SK-N-SH (cell line): ENCODE measurements around the gene KLF7. TPM values are rescaled to one million over a fixed set of nuclear protein-coding genes. Genes with fewer than 3 reads are reported as not detected.

Source experiments
- CTCF ChIA-PET: fragments of 300-600, 350-600 bp; formaldehyde crosslinking; extraction: SDS; loops from one replicate; lab custom pipeline; 2021; lab: Yijun Ruan, JAX
- POLR2A ChIA-PET: fragments of 350-600 bp; sonication (Branson Sonifier 250); formaldehyde crosslinking; extraction: SDS; loops from one replicate; lab custom pipeline; 2020; ENCODE audit warnings: antibody characterized with exemption, inconsistent platforms; lab: Yijun Ruan, JAX
- DNase-seq: peaks from one replicate; pipeline ENCODE4 v3.0.0; 2012
- H2AFZ ChIP-seq: fragments of 200-600 bp; sonication (generic); 2 replicates; pipeline ENCODE4 v1.8.1; 2016; ENCODE audit warnings: antibody characterized with exemption, mild to moderate bottlenecking, low read depth
- H3F3A ChIP-seq: fragments of 200-600 bp; sonication (generic); replicated peaks from 2 replicates; pipeline ENCODE3; 2016; ENCODE audit warnings: antibody characterized with exemption, mild to moderate bottlenecking; ENCODE audit not compliant: insufficient read depth
- H3K27ac ChIP-seq, 2 experiments: fragments of 200-500 bp in 1 of 2; fragments of 200-600 bp in 1 of 2; sonication (Bioruptor generic) in 1 of 2; sonication (generic), shearing (Covaris generic) in 1 of 2; 2 replicates each; pipeline versions ENCODE4 v1.5.1 to v1.6.1; 2014 to 2016; ENCODE audit warnings: low read depth in 2 of 2, inconsistent platforms in 1 of 2, low read length in 1 of 2, mild to moderate bottlenecking in 1 of 2, mixed read lengths in 1 of 2
- H3K27me3 ChIP-seq: fragments of 200-600 bp; sonication (generic), shearing (Covaris generic); 2 replicates; pipeline ENCODE4 v1.6.1; 2016; ENCODE audit warnings: mixed run types; ENCODE audit not compliant: insufficient read depth
- H3K36me3 ChIP-seq, 2 experiments: fragments of 200-500 bp in 1 of 2; fragments of 200-600 bp in 1 of 2; sonication (Bioruptor generic) in 1 of 2; sonication (generic) in 1 of 2; replicated peaks in 1 of 2; 2 replicates each; pipeline versions ENCODE3 to v1.5.1; 2014 to 2016; ENCODE audit warnings: low read length in 1 of 2, mild to moderate bottlenecking in 1 of 2; ENCODE audit not compliant: insufficient read depth in 2 of 2, control insufficient read depth in 1 of 2
- H3K4me1 ChIP-seq, 2 experiments: fragments of 200-500 bp in 1 of 2; fragments of 200-600 bp in 1 of 2; sonication (Bioruptor generic) in 1 of 2; sonication (generic), shearing (Covaris generic) in 1 of 2; 2 replicates each; pipeline versions ENCODE4 v1.5.1 to v1.6.1; 2014 to 2016; ENCODE audit warnings: low read depth in 1 of 2, low read length in 1 of 2, mixed run types in 1 of 2; ENCODE audit not compliant: insufficient read depth in 2 of 2, control insufficient read depth in 1 of 2
- H3K4me2 ChIP-seq: fragments of 200-600 bp; sonication (generic), shearing (Covaris generic); 2 replicates; pipeline ENCODE4 v1.6.1; 2017; ENCODE audit warnings: mixed run types
- H3K4me3 ChIP-seq, 2 experiments: fragments of 200-500 bp in 1 of 2; fragments of 200-600 bp in 1 of 2; sonication (Bioruptor generic) in 1 of 2; sonication (generic), shearing (Covaris generic) in 1 of 2; 2 replicates each; pipeline versions ENCODE4 v1.5.1 to v1.8.1; 2014 to 2016; ENCODE audit warnings: low read depth in 2 of 2, inconsistent platforms in 1 of 2, low read length in 1 of 2, mild to moderate bottlenecking in 1 of 2, mixed read lengths in 1 of 2, moderate library complexity in 1 of 2
- H3K79me2 ChIP-seq: fragments of 200-600 bp; sonication (generic); 2 replicates; pipeline ENCODE4 v1.8.1; 2017; ENCODE audit warnings: mild to moderate bottlenecking; ENCODE audit not compliant: insufficient read depth
- H3K9ac ChIP-seq: fragments of 200-600 bp; sonication (generic); 2 replicates; pipeline ENCODE4 v1.6.1; 2017; ENCODE audit warnings: mixed run types
- H3K9me2 ChIP-seq: fragments of 200-600 bp; sonication (generic); 2 replicates; pipeline ENCODE4 v1.6.1; 2017; ENCODE audit warnings: mixed run types
- H3K9me3 ChIP-seq: fragments of 200-600 bp; sonication (generic); 2 replicates; pipeline ENCODE4 v1.6.1; 2017; ENCODE audit warnings: mixed run types, mild to moderate bottlenecking, moderate library complexity
- H4K20me1 ChIP-seq: fragments of 200-600 bp; sonication (generic); 2 replicates; pipeline ENCODE4 v1.6.1; 2017; ENCODE audit warnings: mild to moderate bottlenecking, mixed run types; ENCODE audit not compliant: insufficient read depth
- ELF1 ChIP-seq: IDR thresholded peaks from 2 replicates; pipeline ENCODE4 v1.4.0; 2012
- EZH2phosphoT487 ChIP-seq: fragments of 200-600 bp; sonication (generic); IDR thresholded peaks from 2 replicates; pipeline ENCODE4 v1.6.1; 2017; ENCODE audit warnings: low read depth, mixed run types, mild to moderate bottlenecking, antibody characterized with exemption, moderate library complexity, borderline replicate concordance
- FOSL2 ChIP-seq: IDR thresholded peaks from 2 replicates; pipeline ENCODE4 v1.4.0; 2012; ENCODE audit warnings: low read depth, mild to moderate bottlenecking, moderate library complexity, borderline replicate concordance
- FOXM1 ChIP-seq: IDR thresholded peaks from 2 replicates; pipeline ENCODE4 v1.4.0; 2012; ENCODE audit warnings: low read depth, mild to moderate bottlenecking
- MAX ChIP-seq: IDR thresholded peaks from 2 replicates; pipeline ENCODE4 v1.4.0; 2012; ENCODE audit warnings: low read depth
- MXI1 ChIP-seq: IDR thresholded peaks from 2 replicates; pipeline ENCODE4 v1.6.1; 2012; ENCODE audit warnings: mild to moderate bottlenecking, low read depth, low read length, improper control_type of control experiment
- PBX3 ChIP-seq: IDR thresholded peaks from 2 replicates; pipeline ENCODE4; 2012
- RCOR1 ChIP-seq: fragments of 150-350 bp; IDR thresholded peaks from 2 replicates; pipeline ENCODE4 v1.6.1; 2017; ENCODE audit warnings: antibody characterized with exemption, low read length
- RFX5 ChIP-seq: IDR thresholded peaks from 2 replicates; pipeline ENCODE4 v1.6.1; 2012; ENCODE audit warnings: mild to moderate bottlenecking, improper control_type of control experiment, low read length
- SIN3A ChIP-seq: IDR thresholded peaks from 2 replicates; pipeline ENCODE4 v1.6.1; 2012; ENCODE audit warnings: low read depth, mild to moderate bottlenecking, low read length, moderate library complexity, borderline replicate concordance
- USF1 ChIP-seq: IDR thresholded peaks from 2 replicates; pipeline ENCODE4 v1.4.0; 2012; ENCODE audit warnings: low read depth, borderline replicate concordance
- WGBS: methylation state at CpG from one replicate; pipeline ENCODE4 v1.1.6; 2017; ENCODE audit warnings: low lambda C conversion rate; 5-methylcytosine and 5-hydroxymethylcytosine counted together
- polyA plus RNA-seq, 3 experiments: library from polyadenylated mRNA; depleted of rRNA; stranded (reverse); fragments of >200 nt; gene quantifications; 2 replicates each; pipeline ENCODE4 v1.2.3, GENCODE V29; 2012

KLF7 gene
- polyA plus RNA-seq, 1 of the 3 experiments (the other 2 are of a cell fraction) = 7.5 TPM

- ChIA-PET POLR2A (interaction anchor here (1.4 kb wide), 1 partner anchor 39 kb away, joined by 7 read pairs; the partner anchor contains the start of gene KLF7), CTCF (interaction anchor here (0.8 to 2.7 kb wide), 4 partner anchors 13 to 51 kb away, joined by 3 to 9 read pairs (median 4); no protein-coding TSS in a partner anchor)
- Histone ChIP-seq H3K36me3 (no peaks in the 10 kb centered on the region), H2AFZ (no peak overlapping the region), H3F3A (no peaks in the 10 kb centered on the region), H4K20me1 (no peaks in the 10 kb centered on the region), H3K27me3 (no peaks in the 10 kb centered on the region), H3K4me3 (no peak overlapping the region), H3K27ac (peak overlapping the region in 1 of 2 experiments; percentile 73; a peak in 2 of 4 replicates), H3K4me1 (peaks cover 0 to 8% of the 10 kb centered on the region in 2 experiments; a peak in 2 of 4 replicates), H3K9me3 (no peaks in the 10 kb centered on the region), H3K79me2 (no peaks in the 10 kb centered on the region), H3K4me2 (no peak overlapping the region), H3K9ac (no peak overlapping the region), H3K9me2 (no peaks in the 10 kb centered on the region)
- TF ChIP-seq ELF1 (no peak), SIN3A (no peak), FOSL2 (no peak), MAX (no peak)
- no peak for DNase-seq
- 56% methylated on average over 3 of the region's 3 CpGs for WGBS
Measured at GRCh38 chr2:207206011-207206410, 40.3 kb upstream of the KLF7 start.

- Histone ChIP-seq H3F3A (no peaks in the 10 kb centered on the region), H2AFZ (no peak overlapping the region), H3K4me3 (no peak overlapping the region), H4K20me1 (no peaks in the 10 kb centered on the region), H3K9me2 (no peaks in the 10 kb centered on the region), H3K27ac (peak overlapping the region in 1 of 2 experiments; percentile 73; a peak in 2 of 4 replicates), H3K4me1 (peaks cover 0 to 8% of the 10 kb centered on the region in 2 experiments; a peak in 2 of 4 replicates), H3K79me2 (no peaks in the 10 kb centered on the region), H3K4me2 (no peak overlapping the region), H3K9me3 (no peaks in the 10 kb centered on the region), H3K9ac (no peak overlapping the region), H3K27me3 (no peaks in the 10 kb centered on the region), H3K36me3 (no peaks in the 10 kb centered on the region)
- peak; percentile 62; the same call in 1 of the 2 replicates for TF ChIP-seq RCOR1
- TF ChIP-seq RFX5 = no peak
- no peak for TF ChIP-seq FOXM1
- TF ChIP-seq USF1 = no peak
- no peak for TF ChIP-seq EZH2phosphoT487
- TF ChIP-seq PBX3 = no peak
- no peak for TF ChIP-seq MXI1
- TF ChIP-seq SIN3A = no peak
- ChIA-PET CTCF (interaction anchor here (0.8 to 2.7 kb wide), 4 partner anchors 12 to 52 kb away, joined by 3 to 9 read pairs (median 4); no protein-coding TSS in a partner anchor), POLR2A (interaction anchor here (1.4 kb wide), 1 partner anchor 39 kb away, joined by 7 read pairs; the partner anchor contains the start of gene KLF7)
- no peak for DNase-seq
Measured at GRCh38 chr2:207205173-207205957, 39.6 kb upstream of the KLF7 start.
